ENCODE results near the gene YDJC.

DNA sequence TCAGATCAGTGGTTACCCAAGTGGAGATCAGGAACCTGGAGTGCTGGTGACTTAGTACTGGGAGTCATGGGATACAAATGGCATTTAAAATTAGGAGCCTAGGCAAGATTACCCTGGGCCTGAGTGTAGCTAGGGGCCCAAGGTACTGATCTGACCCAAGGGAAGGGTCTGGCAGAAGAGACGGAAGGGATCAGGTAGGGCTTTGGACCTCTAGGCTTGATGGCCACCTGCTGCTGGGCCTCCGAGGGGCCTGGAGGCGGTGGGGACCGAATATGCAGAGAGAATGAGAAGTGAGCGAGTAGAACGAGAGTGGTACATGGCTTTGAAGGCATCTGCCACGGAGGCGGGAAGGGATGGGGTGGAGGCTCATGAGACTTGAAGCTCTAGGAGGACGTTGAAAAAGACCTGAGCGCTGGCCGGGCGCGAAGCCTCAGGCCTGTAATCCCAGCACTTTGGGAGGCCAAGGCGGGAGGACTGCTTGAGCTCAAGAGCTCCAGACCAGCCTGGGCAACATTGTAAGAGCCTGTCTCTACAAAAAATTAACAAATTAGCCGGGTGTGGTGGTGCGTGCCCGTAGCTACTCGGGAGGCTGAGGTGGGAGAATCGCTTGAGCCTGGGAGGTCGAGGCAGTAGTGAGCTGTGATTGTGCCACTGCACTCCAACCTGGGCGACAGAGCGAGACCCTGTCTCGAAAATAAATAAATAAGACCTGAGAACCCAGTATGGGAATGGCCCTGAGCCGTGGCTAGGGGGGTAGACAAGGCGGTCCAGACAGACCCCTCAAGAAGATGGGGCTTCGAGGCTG is 35.4 kb upstream of the YDJC start:
- TF ChIP-seq, protein P1, sequence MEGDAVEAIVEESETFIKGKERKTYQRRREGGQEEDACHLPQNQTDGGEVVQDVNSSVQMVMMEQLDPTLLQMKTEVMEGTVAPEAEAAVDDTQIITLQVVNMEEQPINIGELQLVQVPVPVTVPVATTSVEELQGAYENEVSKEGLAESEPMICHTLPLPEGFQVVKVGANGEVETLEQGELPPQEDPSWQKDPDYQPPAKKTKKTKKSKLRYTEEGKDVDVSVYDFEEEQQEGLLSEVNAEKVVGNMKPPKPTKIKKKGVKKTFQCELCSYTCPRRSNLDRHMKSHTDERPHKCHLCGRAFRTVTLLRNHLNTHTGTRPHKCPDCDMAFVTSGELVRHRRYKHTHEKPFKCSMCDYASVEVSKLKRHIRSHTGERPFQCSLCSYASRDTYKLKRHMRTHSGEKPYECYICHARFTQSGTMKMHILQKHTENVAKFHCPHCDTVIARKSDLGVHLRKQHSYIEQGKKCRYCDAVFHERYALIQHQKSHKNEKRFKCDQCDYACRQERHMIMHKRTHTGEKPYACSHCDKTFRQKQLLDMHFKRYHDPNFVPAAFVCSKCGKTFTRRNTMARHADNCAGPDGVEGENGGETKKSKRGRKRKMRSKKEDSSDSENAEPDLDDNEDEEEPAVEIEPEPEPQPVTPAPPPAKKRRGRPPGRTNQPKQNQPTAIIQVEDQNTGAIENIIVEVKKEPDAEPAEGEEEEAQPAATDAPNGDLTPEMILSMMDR (conservative IDR thresholded peaks at IDR 0.05; ENCODE audit: low read depth, low read length) = no peak
- TF ChIP-seq EZH2phosphoT487 (IDR thresholded peaks at IDR 0.05; ENCODE audit: borderline replicate concordance, low read length) = no peak
